Subcutaneous abdominal adipose tissue (tissue), 5 donors: Measurements from ENCODE around the gene WDFY1.
"Not testable (repeated sequence)": the region's sequence is repeated elsewhere in the genome, so short reads cannot be mapped to it uniquely, and the experiment has no call there.

Source experiments
- H3K27ac ChIP-seq: one replicate; pipeline ENCODE4 v1.7.0; 2013; ENCODE audit warnings: low read depth, mild to moderate bottlenecking, inconsistent platforms, low read length, moderate library complexity
- H3K27me3 ChIP-seq, 5 donors: one replicate each; pipeline ENCODE4 v1.7.0; 2013; ENCODE audit warnings: low read length in 5 of 5, inconsistent platforms in 1 of 5; ENCODE audit not compliant: control insufficient read depth in 5 of 5, insufficient read depth in 4 of 5
- H3K36me3 ChIP-seq, 5 donors: one replicate each; pipeline ENCODE4 v1.7.0; 2013; ENCODE audit warnings: low read length in 5 of 5; ENCODE audit not compliant: control insufficient read depth in 5 of 5, insufficient read depth in 5 of 5
- H3K4me1 ChIP-seq, 5 donors: one replicate each; pipeline ENCODE4 v1.7.0; 2013; ENCODE audit warnings: low read length in 5 of 5, mild to moderate bottlenecking in 3 of 5, moderate library complexity in 1 of 5; ENCODE audit not compliant: control insufficient read depth in 5 of 5, insufficient read depth in 5 of 5
- H3K4me3 ChIP-seq, 5 donors: one replicate each; pipeline ENCODE4 v1.7.0; 2013; ENCODE audit warnings: low read length in 5 of 5, low read depth in 1 of 5
- H3K9ac ChIP-seq, 5 donors: one replicate each; pipeline ENCODE4 v1.7.0; 2013; ENCODE audit warnings: low read length in 5 of 5, mild to moderate bottlenecking in 4 of 5, moderate library complexity in 3 of 5
- H3K9me3 ChIP-seq, 5 donors: one replicate each; pipeline ENCODE4 v1.7.0; 2013; ENCODE audit warnings: low read length in 5 of 5; ENCODE audit not compliant: control insufficient read depth in 5 of 5
- donor health status: healthy.
- donor health status: healthy.
- donor health status: healthy.
- donor health status: healthy.
- donor health status: healthy.

The WDFY1 gene

DNA sequence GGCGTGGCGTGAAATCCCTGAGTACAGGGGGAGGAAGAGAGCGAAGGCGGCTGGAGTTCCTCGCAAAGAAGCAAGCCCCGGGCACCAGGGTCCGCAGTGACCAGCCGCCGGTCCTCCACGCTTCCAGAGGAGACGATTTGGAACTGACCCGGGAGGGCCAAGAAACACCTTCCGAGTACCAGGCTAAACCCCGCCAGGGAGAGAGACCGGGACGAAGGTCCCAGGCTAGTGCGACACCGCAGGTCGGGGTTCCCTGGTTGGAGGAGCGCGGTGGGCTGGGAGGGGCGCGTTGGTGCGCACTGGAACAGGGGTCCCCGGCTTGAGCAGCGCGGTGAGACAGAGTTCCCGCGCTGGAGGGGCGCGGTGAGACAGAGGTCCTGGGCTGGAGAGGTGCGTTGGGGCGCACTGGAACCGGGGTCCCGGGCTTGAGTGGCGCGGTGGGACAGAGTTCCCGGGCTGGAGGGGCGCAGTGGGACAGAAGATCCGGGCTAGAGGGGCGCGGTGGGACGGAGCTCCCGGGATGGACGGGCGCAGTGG is 901 bp downstream of the WDFY1 start:
- Histone ChIP-seq H3K4me1 (peaks cover 10 to 34% (median 29%) of the 10 kb centered on the region in 5 donors), H3K4me3 (peak overlapping the region; percentile 64 to 96 (median 93)), H3K36me3 (no peaks in the 10 kb centered on the region), H3K27ac (peak overlapping the region; percentile 93), H3K9ac (peak overlapping the region; percentile 68 to 95 (median 88)), H3K9me3 (no peaks in the 10 kb centered on the region), H3K27me3 (no peaks in the 10 kb centered on the region)

DNA sequence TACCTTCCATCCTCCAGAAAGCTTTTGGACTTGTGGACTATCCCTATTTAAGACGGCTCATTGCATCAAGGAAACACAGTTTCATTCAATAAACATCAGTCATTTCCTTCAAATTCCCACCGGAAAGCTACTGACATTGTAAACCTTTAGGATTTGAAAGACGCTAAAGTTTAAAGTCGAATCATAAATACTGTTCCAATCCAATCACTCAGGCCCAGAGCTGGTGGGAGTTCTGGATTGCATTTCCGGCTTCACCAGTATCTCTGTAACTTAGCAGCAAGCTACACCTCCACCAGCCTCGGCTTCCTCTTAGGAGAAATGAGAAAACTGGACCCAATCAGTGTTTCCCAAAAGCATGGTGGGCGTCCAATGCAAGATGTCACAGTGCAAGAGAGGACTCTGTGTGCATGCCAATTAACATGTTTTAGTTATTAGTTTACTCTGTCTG is 1.6 kb downstream of the WDFY1 start:
- Histone ChIP-seq H3K4me1 (peaks cover 10 to 34% (median 29%) of the 10 kb centered on the region in 5 donors), H3K27me3 (no peaks in the 10 kb centered on the region), H3K4me3 (peak overlapping the region; percentile 64 to 96 (median 93)), H3K9ac (peak overlapping the region in 4 of 5 donors; percentile 84 to 95 (median 91)), H3K36me3 (no peaks in the 10 kb centered on the region), H3K27ac (peak overlapping the region; percentile 93), H3K9me3 (no peaks in the 10 kb centered on the region)

GRCh38 chr2:223943135-223943534 is 2.0 kb downstream of the WDFY1 start:
- Histone ChIP-seq H3K27me3 (no peaks in the 10 kb centered on the region), H3K4me3 (peak overlapping the region; percentile 64 to 96 (median 93)), H3K9ac (peak overlapping the region in 4 of 5 donors; percentile 54 to 95 (median 70)), H3K4me1 (peaks cover 10 to 34% (median 29%) of the 10 kb centered on the region in 5 donors), H3K9me3 (no peaks in the 10 kb centered on the region), H3K36me3 (no peaks in the 10 kb centered on the region), H3K27ac (peak overlapping the region; percentile 93)

- Histone ChIP-seq H3K27me3 (no peaks in the 10 kb centered on the region), H3K4me1 (peaks cover 10 to 42% (median 38%) of the 10 kb centered on the region in 5 donors), H3K9ac (no peak overlapping the region), H3K27ac (peak overlapping the region; percentile 23), H3K4me3 (peak overlapping the region in 1 of 5 donors; percentile 11), H3K36me3 (no peaks in the 10 kb centered on the region), H3K9me3 (no peaks in the 10 kb centered on the region)
Measured at GRCh38 chr2:223941579-223942277, 3.4 kb downstream of the WDFY1 start.

GRCh38 chr2:223939438-223939837 is 5.7 kb downstream of the WDFY1 start:
- not testable (repeated sequence) for H3K4me3 ChIP-seq, H3K27ac ChIP-seq, H3K27me3 ChIP-seq, H3K36me3 ChIP-seq, H3K9me3 ChIP-seq
- Histone ChIP-seq H3K9ac (peak overlapping the region in 1 of 5 donors; percentile 64), H3K4me1 (peaks cover 12 to 54% (median 43%) of the 10 kb centered on the region in 5 donors)

- Histone ChIP-seq H3K4me1 (peaks cover 7 to 44% (median 43%) of the 10 kb centered on the region in 5 donors), H3K27ac (no peak overlapping the region), H3K27me3 (no peaks in the 10 kb centered on the region)
Measured at GRCh38 chr2:223937535-223937934, 7.6 kb downstream of the WDFY1 start.

GRCh38 chr2:223936862-223937326 is 8.2 kb downstream of the WDFY1 start:
- peak overlapping the region; percentile 60 for H3K27ac ChIP-seq

More at GRCh38 chr2:223937535-223937934, 7.6 kb downstream of the WDFY1 start:
- Histone ChIP-seq H3K4me3 (no peak overlapping the region), H3K36me3 (no peaks in the 10 kb centered on the region), H3K9ac (no peak overlapping the region), H3K9me3 (no peaks in the 10 kb centered on the region)

DNA sequence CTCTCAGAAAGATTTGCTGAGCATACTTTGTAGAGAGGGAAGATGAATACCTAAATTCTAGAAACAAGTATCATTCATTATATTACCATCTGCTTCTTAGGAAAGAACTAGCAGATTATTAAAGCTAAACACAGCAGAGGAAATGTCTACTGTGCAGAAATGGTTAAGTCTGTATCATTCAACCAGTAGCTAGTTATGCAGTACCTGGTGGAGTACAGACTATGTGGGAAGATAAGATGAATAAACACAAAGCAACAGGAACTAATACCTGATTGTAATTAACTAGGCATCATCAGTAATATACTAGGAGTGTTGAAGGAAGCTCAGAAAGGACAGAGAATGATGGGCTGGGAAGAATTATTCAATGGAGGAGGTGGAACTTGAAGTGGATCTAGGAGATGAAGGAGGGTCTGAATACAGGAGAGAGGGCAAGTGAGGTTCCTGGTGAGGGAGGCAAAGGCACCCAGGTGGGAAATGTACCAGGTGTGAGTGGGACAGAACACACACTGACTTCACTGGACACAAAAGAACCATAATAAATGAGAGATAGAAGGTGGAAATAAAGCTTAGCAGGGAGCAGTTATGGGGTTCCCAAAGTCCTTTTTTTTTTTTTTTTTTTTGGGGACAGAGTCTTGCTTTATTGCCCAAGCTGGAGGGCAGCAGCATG is 9.5 kb downstream of the WDFY1 start:
- H3K4me1 ChIP-seq = peaks cover 9 to 44% (median 40%) of the 10 kb centered on the region in 5 donors
- no peaks in the 10 kb centered on the region for H3K9me3 ChIP-seq
- no peak overlapping the region for H3K9ac ChIP-seq
- H3K36me3 ChIP-seq = no peaks in the 10 kb centered on the region
- no peak overlapping the region for H3K4me3 ChIP-seq
- H3K27ac ChIP-seq = no peak overlapping the region
- no peaks in the 10 kb centered on the region for H3K27me3 ChIP-seq

More at GRCh38 chr2:223936862-223937326, 8.2 kb downstream of the WDFY1 start:
- no peaks in the 10 kb centered on the region for H3K27me3 ChIP-seq
- peaks cover 7 to 42% (median 41%) of the 10 kb centered on the region in 5 donors for H3K4me1 ChIP-seq
- no peaks in the 10 kb centered on the region for H3K36me3 ChIP-seq
- peak overlapping the region in 1 of 5 donors; percentile 1 for H3K9ac ChIP-seq
- no peaks in the 10 kb centered on the region for H3K9me3 ChIP-seq
- H3K4me3 ChIP-seq = no peak overlapping the region

DNA sequence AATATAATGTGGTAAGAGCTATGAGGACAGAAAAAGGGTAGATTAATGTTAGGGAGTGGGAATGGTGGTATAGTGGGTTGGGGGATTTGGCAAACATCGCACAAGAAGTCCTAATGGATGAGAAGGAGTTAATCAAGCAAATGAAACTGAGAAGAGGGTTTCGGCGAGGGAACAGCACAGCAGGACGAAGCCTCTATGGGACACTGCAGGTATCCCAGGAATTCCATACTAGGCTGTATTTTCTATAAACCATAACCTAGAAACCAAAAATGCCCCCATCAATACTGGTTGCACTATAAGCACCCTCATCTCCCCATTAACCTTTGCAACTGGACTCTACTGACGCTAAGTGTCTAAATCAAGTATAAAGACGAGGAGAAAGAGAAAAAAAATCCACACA is 10.3 kb downstream of the WDFY1 start:
- H3K9ac ChIP-seq = no peak overlapping the region
- no peak overlapping the region for H3K27ac ChIP-seq
- no peaks in the 10 kb centered on the region for H3K27me3 ChIP-seq
- no peaks in the 10 kb centered on the region for H3K9me3 ChIP-seq
- H3K36me3 ChIP-seq = no peaks in the 10 kb centered on the region
- H3K4me3 ChIP-seq = no peak overlapping the region
- H3K4me1 ChIP-seq = peaks cover 9 to 51% (median 47%) of the 10 kb centered on the region in 5 donors
